HG02571 (cell line): ENCODE data around the gene SYTL2.
"Not testable (repeated sequence)": the region's sequence is repeated elsewhere in the genome, so short reads cannot be mapped to it uniquely, and the experiment has no call there.

Experiments used
- ATAC-seq: cut with Tn5 transposase; IDR thresholded peaks from one replicate; pipeline ENCODE4 v1.9.1; 2021; ENCODE audit warnings: mild to moderate bottlenecking, moderate library complexity; ENCODE audit not compliant: unreplicated experiment

The SYTL2 gene

GRCh38 chr11:85799142-85799541 lies 11.8 kb downstream of the SYTL2 start:
- ATAC-seq = no peak

GRCh38 chr11:85798361-85798760 lies 12.6 kb downstream of the SYTL2 start:
- no peak for ATAC-seq

GRCh38 chr11:85795712-85796487 lies 15.0 kb downstream of the SYTL2 start:
- no peak for ATAC-seq

- no peak for ATAC-seq
Measured at GRCh38 chr11:85791409-85791990, 19.4 kb downstream of the SYTL2 start.

GRCh38 chr11:85787809-85788760 lies 22.9 kb downstream of the SYTL2 start:
- no peak for ATAC-seq

DNA sequence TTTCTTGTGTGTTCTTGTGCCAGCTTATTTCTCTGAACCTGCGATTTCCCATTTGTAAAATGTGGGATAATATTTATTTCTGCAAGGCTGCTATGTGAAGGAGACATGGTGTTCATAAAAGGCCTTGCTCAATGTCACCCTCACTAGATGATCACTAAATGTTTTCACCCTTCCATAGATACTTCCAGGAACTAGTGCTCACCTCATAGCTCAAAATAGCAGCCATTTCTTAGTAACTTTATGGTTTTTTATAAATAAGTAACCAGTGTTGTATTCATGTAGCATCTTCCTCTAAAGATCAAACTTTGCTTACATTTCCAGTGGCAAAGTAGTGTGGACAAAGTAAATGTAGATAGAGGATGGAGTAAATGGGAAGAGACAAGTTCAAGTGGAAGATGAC lies 23.8 kb downstream of the SYTL2 start:
- no peak for ATAC-seq

DNA sequence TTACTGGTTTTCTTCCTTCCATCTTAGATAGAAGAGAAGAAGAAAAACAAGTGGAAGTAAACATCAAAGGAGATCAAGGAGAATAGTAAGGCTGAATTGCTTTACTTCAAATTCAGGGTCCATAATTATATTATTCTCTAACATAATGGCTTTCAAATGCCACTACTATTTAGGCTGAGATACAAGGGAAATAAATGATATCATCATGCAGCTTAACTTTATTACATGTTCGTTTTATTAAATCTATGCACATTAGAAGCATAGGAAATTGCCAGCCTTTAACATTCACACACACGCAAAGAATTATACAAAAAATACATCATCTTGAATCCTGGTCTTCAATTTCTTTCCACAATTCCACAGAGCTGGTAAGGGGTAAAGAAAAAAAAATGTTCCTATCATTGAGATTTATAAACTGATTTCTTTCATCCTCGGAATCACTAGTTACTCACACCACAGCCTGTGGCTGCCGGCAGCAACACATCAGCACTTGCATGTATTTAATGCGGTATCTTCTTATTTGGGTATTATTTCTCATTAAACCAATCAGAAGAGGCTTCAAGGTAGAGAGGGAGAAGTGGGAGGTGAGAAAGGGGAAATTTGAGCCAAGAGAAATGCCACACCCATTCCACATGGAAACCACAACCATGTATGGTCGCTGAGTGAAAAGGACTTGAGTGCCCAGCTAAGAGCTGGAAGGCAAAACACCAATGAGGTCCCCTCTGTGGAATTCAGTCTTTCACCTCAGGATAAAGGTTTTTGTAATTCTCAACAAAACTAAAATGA lies 26.3 kb downstream of the SYTL2 start:
- ATAC-seq = no peak

GRCh38 chr11:85783758-85784157 lies 27.2 kb downstream of the SYTL2 start:
- no peak for ATAC-seq

GRCh38 chr11:85780780-85781517 lies 30.0 kb downstream of the SYTL2 start:
- ATAC-seq = not testable (repeated sequence)

DNA sequence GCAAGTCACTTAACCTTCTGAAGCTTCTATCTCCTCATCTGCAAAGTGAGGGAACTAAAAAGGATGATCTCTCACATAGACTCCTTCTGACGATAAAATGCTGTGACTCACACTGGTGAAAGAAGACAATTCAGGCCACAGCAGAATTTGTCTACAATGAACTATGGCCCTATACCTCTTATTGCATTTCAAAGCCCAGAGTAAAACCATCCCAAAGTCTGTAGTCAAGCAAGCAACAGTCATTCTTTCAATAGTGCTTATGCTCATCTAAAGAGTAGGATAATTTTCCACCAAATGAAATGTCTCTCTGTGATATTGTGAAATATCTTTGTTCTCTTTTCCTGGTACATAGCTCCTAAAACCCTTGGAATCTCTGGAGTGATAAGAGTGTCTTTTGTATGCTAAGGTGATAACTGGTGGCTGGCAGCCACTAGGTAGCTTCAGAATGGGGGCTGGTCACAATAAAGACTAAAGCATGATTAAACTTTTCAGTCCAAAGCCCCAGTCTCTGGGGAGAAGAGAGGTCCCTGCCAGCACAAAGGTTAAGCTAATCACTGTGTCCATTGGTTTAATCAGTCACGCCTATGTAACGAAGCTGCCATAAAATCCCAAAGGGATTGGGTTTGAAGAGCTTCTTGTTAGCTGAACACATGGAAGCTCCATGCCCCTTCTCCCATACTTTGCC lies 30.8 kb downstream of the SYTL2 start:
- no peak for ATAC-seq

DNA sequence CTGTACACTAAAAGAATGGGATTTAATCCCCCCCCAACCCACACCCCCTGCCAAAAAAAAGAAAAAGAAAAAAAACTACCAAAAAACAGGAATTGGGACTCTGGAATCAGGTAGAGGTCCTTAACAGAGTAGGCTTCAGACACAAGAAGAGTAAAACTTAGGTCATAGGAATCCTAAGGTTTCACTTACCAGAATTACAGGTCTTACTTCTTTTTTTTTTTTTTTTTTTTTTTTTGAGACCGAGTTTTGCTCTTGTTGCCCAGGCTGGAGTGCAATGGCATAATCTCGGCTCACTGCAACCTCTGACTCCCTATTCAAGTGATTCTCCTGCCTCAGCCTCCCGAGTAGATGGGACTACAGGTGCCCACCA lies 33.4 kb downstream of the SYTL2 start:
- not testable (repeated sequence) for ATAC-seq

- no peak for ATAC-seq
Measured at GRCh38 chr11:85776951-85777602, 33.9 kb downstream of the SYTL2 start.

- ATAC-seq = no peak
Measured at GRCh38 chr11:85774256-85775101, 36.5 kb downstream of the SYTL2 start.

DNA sequence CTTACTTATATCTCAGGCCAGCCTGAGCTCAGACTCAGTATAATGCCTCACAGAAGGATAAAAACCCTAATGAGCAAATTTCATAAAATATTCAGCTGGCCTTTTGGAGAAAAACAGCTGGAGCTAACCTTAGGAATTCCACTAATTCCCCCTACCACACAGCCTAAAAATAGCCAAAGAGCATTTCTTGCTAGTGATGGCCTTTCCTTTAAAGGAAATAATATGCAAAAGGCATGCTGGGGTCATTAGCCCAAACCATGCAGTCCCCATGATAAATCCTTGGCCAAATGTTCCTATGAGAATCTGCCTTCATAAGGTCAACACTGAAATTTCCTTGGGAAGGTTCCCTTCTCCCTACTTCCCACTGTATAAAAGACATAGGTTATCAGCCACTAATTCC lies 38.2 kb downstream of the SYTL2 start:
- no peak for ATAC-seq

GRCh38 chr11:85771568-85771967 lies 39.4 kb downstream of the SYTL2 start:
- ATAC-seq = no peak

DNA sequence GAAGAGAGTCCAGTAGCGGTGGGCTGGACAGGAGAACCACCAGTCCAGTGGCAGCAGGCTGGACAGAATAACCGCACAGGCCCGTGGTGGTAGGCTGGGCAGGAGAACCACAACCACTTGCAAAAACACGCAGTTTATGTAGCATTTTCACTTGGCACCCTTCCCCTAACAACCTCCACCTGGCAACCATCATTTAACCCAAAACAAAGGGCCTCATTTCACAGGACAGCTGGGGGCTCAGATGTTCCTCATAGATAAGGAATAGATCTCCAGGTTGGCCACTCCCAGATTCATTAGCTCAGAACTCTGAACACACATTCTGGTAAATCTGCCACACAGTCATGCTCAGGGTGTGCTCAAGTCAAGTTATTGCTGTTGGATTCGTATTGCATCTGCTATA lies 41.2 kb downstream of the SYTL2 start:
- no peak for ATAC-seq

- ATAC-seq = no peak
Measured at GRCh38 chr11:85768473-85769146, 42.3 kb downstream of the SYTL2 start.
